Testis (tissue), 2 donors: ENCODE measurements around the gene TGIF1.
A peak's percentile ranks its signal among the peaks of the same experiment; 100 is the strongest.

Source experiments
- POLR2A ChIP-seq: fragments of 450-650 bp; IDR thresholded peaks from one replicate; pipeline ENCODE4 v1.6.1; 2017; ENCODE audit warnings: antibody characterized with exemption, mild to moderate bottlenecking, moderate library complexity
- TF ChIP-seq, protein P1 (sequence below), 3 experiments: fragments of 450-650 bp in 2 of 3; fragments of 200-600 bp in 1 of 3; sonication (generic) in 1 of 3; IDR thresholded peaks; one replicate each; pipeline ENCODE4 v1.5.1; 2016 to 2019; ENCODE audit warnings: antibody characterized with exemption in 3 of 3, mild to moderate bottlenecking in 2 of 3, moderate library complexity in 1 of 3

DNA sequence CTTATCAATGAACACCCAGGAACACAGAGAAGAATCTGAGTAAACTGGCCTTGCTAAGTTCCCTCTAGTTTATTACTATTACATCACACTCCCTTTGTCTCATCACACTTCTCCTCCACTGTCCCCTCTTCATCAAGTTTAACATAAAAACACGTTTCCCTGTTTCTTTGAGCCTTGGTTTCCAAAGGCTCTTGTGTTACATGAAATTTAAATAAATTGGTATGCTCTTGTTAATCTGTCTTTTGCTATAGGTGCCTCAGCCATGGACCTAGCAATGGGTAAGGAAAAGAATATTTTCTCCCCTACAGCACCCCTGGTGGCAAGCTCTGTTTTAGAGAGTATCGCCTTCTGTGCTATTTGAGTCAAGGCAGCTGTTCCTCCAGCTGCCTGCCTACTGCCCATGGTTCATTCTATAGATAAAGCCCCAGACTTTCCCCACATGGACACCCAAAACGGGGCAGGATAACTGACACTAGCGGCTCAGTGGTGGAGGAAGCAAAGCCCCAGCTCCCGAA lies 31.8 kb downstream of the TGIF1 start:
- TF ChIP-seq, protein P1, sequence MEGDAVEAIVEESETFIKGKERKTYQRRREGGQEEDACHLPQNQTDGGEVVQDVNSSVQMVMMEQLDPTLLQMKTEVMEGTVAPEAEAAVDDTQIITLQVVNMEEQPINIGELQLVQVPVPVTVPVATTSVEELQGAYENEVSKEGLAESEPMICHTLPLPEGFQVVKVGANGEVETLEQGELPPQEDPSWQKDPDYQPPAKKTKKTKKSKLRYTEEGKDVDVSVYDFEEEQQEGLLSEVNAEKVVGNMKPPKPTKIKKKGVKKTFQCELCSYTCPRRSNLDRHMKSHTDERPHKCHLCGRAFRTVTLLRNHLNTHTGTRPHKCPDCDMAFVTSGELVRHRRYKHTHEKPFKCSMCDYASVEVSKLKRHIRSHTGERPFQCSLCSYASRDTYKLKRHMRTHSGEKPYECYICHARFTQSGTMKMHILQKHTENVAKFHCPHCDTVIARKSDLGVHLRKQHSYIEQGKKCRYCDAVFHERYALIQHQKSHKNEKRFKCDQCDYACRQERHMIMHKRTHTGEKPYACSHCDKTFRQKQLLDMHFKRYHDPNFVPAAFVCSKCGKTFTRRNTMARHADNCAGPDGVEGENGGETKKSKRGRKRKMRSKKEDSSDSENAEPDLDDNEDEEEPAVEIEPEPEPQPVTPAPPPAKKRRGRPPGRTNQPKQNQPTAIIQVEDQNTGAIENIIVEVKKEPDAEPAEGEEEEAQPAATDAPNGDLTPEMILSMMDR (IDR thresholded peaks at IDR 0.05): peak in 1 of 3 experiments; percentile 30
- TF ChIP-seq POLR2A: no peak
